Posterior vena cava (tissue), 2 donors: ENCODE data around the gene ZNF501. TPM values are rescaled to one million over a fixed set of nuclear protein-coding genes. Genes with fewer than 3 reads are reported as not detected.

Experiments
- total RNA-seq, 2 donors: library from RNA; stranded (reverse); fragmentation: NEBNext Ultra II Directional; extraction: Animal tissue kit (Norgen Biotek cat#: 25700); gene quantifications; one replicate each; pipeline ENCODE4 v1.2.1, GENCODE V29; 2021
- donor health status: DM: yes; HTN: yes; CAD: no.
- donor health status: DM: yes; HTN: yes; CAD: no.

ZNF501 gene
- total RNA-seq, 2 donors from 2014 or later, result 7.2 to 8.1 TPM

Other genes with a start within 250 kb of the ZNF501 start
- gene ZKSCAN7, start 174.4 kb upstream of the ZNF501 start, total RNA-seq, result 1 to 10 TPM; 2.3 to 3.9 TPM
- gene ZNF660, start 144.7 kb upstream of the ZNF501 start, total RNA-seq, result 1 to 10 TPM; 6.2 to 7.7 TPM
- gene ZNF197, start 104.6 kb upstream of the ZNF501 start, total RNA-seq, result 10 to 100 TPM; 14.0 to 14.3 TPM
- 10 to 100 TPM; 10.6 to 16.1 TPM for gene ZNF35, start 80.9 kb upstream of the ZNF501 start, total RNA-seq
- gene ZNF502, start 17.0 kb upstream of the ZNF501 start, total RNA-seq, result 1 to 10 TPM; 5.7 to 5.8 TPM
- 10 to 100 TPM; 26.9 to 27.2 TPM for gene KIAA1143, start 32.0 kb downstream of the ZNF501 start, total RNA-seq
- under 1 TPM; 0.19 to 0.65 TPM for gene KIF15, start 32.2 kb downstream of the ZNF501 start, total RNA-seq
- 10 to 100 TPM in 1 of 2 donors, 1 to 10 TPM in 1; 6.7 to 10.8 TPM for gene TMEM42, start 132.3 kb downstream of the ZNF501 start, total RNA-seq
- not detected for gene TGM4, start 145.0 kb downstream of the ZNF501 start, total RNA-seq
- 10 to 100 TPM; 59.0 to 59.7 TPM for gene ZDHHC3, start 246.5 kb downstream of the ZNF501 start, total RNA-seq
- 10 to 100 TPM; 27.3 to 30.8 TPM for gene EXOSC7, start 246.6 kb downstream of the ZNF501 start, total RNA-seq